ENCODE data around the gene THRB.

GRCh38 chr3:24290596-24290995 is 204.1 kb downstream of the THRB start:
- TF ChIP-seq CTCF (IDR thresholded peaks at IDR 0.05) = no peak
- no peak for TF ChIP-seq POLR2A (IDR thresholded peaks at IDR 0.05)
